H1 (cell line): Measurements from ENCODE around the gene TMEM165. TPM values are rescaled to one million over a fixed set of nuclear protein-coding genes. Genes with fewer than 3 reads are reported as not detected.

ENCODE experiments used
- BACH1 ChIP-seq: IDR thresholded peaks from 2 replicates; pipeline ENCODE4 v1.6.1; 2012; ENCODE audit warnings: low read length, improper control_type of control experiment
- CBX5 ChIP-seq: fragments of 300-800, 300-1000 bp; sonication (generic); IDR thresholded peaks from 2 replicates; pipeline ENCODE4 v1.7.1; 2016; ENCODE audit warnings: antibody characterized with exemption, low read length, low read depth
- CHD1 ChIP-seq: IDR thresholded peaks from 2 replicates; pipeline ENCODE4 v1.6.1; 2012; ENCODE audit warnings: low read depth, low read length, improper control_type of control experiment
- FOSL1 ChIP-seq: IDR thresholded peaks from 2 replicates; pipeline ENCODE4 v1.6.1; 2011; ENCODE audit warnings: mild to moderate bottlenecking, low read depth, low read length, moderate library complexity; ENCODE audit not compliant: insufficient read depth
- POLR2A ChIP-seq, 2 experiments: IDR thresholded peaks; 1 replicate in 1 of 2; 2 replicates in 1 of 2; pipeline ENCODE4 v1.6.1; 2011; ENCODE audit warnings: low read depth in 2 of 2, low read length in 2 of 2, mild to moderate bottlenecking in 2 of 2; ENCODE audit errors: control extremely low read depth in 1 of 2
- SIX5 ChIP-seq: IDR thresholded peaks from 2 replicates; pipeline ENCODE4 v1.6.1; 2011; ENCODE audit warnings: mild to moderate bottlenecking, low read depth, low read length
- TEAD4 ChIP-seq: IDR thresholded peaks from 2 replicates; pipeline ENCODE4 v1.6.1; 2012; ENCODE audit warnings: low read depth, low read length, inconsistent platforms, mixed read lengths
- polyA plus RNA-seq, 7 experiments: library from polyadenylated mRNA; depleted of rRNA in 3 of 7; stranded (reverse) in 5 of 7; unstranded in 2 of 7; fragments of >200 nt in 5 of 7; fragments of 200-250 nt in 2 of 7; gene quantifications; 1 replicate in 5 of 7; 2 replicates in 1 of 7; 4 replicates in 1 of 7; pipeline versions ENCODE4 v1.2.1 to v1.2.3, GENCODE V29; 2011 to 2013; ENCODE audit warnings: missing spikeins in 2 of 7, mixed read lengths in 2 of 7
- total RNA-seq: library from RNA; stranded (reverse); fragmentation: NEBNext Ultra II Directional; extraction: Animal tissue kit (Norgen Biotek cat#: 25700); gene quantifications from 2 replicates; pipeline ENCODE4 v1.2.1, GENCODE V29; 2021
- TF ChIP-seq, protein P1 (sequence below): IDR thresholded peaks from 2 replicates; pipeline ENCODE4 v1.6.1; 2011; ENCODE audit warnings: low read depth, mild to moderate bottlenecking, low read length; ENCODE audit not compliant: insufficient read depth

TMEM165 gene
- total and polyA plus RNA-seq, 2 of the 8 experiments (the other 6 are each of a cell fraction or from before 2014, with no cell fraction given) = 85.5 to 125 TPM

- TF ChIP-seq BACH1 = no peak
- TF ChIP-seq, protein P1, sequence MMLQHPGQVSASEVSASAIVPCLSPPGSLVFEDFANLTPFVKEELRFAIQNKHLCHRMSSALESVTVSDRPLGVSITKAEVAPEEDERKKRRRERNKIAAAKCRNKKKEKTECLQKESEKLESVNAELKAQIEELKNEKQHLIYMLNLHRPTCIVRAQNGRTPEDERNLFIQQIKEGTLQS = no peak
- TF ChIP-seq POLR2A (IDR thresholded peaks at IDR 0.05; ENCODE audit: control extremely low read depth in 1 of 2, low read depth in 2 of 2, low read length in 2 of 2) = no peak
- TF ChIP-seq SIX5 = no peak
- TF ChIP-seq FOSL1 = no peak
- no peak for TF ChIP-seq CHD1
- TF ChIP-seq TEAD4 = no peak
- no peak for TF ChIP-seq CBX5
Measured at GRCh38 chr4:55365345-55365728, 30.4 kb upstream of the TMEM165 start (continued).
